ENCODE data around the gene POP7.
"Not testable (repeated sequence)": the region's sequence is repeated elsewhere in the genome, so short reads cannot be mapped to it uniquely, and the experiment has no call there.

Gene POP7

DNA sequence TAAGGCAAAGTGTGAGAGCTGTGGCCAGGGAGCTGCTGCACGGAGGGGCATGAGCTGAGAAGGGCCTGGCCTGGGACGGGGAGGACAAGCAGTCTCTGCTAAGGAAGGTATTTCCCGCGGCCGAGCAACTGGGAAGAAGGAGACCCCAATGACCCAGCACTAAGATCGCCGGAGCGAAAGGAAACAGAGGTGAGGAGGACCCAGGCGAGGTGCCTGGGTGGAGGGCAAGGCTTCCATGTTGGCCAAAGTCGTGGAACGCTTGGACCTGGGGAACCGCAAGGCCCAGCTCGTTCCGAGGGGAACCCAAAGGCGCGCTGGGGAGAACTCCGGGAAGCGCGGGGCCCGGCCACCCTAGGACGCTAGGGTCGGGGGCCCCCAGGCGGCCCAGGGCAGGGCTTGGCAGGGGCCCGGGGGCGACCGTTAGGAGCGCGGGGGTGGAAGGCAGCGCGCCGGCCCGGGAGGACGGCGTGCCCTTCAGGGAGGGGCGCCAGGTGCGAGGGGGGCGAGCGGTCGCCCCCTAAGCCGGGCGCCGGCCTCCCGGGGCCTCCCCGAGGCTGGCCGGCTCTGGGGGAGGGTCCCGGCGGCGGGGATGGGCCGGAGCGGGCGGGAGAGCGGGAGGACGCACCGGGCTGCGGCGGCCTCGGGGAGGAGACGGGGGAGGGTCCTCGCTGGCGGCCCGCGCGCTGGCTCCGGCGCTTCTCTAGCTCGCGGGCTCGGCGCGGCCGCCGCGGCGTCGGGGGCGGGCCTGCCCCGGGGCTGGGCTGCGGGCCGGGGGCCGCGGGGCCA lies 12.4 kb upstream of the POP7 start:
- no peak for DNase-seq

DNA sequence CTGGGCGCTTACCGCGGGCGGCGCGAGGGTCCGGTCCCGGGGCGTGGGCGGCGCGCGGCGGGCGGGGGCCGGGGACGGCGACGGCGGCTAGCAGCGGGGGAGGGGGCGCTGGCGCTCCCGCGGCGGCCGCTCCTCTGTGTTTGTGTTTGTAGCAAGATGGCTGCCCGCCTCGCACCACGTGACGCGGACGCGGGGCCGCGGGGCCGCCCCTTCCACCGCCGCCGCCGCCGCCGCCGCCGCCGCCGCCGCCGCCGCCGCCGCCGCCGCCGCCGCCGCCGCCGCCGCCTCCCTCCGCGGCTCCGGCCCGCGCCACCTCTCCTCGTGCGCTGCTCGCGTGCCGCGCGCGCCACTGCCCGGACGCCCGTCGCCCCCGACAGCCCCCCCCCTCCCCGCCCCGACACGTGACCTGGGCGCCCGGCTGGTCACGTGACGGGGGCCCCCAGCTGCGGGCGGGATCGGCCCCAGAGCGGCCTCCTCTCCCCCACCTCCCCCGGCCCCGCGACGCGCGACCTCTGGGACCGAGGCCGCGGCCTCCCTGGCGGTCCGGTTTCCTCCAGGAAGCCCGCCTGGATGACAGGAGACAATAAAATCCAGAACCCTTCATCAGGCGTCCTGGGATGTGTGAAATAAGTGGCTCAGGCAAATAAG lies 11.7 kb upstream of the POP7 start, which contains the start of gene GIGYF1:
Gene GIGYF1, minus strand, starts transcription at position 153 of the 648 bp plus-strand sequence. CDS start 6,012 bp downstream, outside the sequence.
- DNase-seq: peak; percentile 60

DNA sequence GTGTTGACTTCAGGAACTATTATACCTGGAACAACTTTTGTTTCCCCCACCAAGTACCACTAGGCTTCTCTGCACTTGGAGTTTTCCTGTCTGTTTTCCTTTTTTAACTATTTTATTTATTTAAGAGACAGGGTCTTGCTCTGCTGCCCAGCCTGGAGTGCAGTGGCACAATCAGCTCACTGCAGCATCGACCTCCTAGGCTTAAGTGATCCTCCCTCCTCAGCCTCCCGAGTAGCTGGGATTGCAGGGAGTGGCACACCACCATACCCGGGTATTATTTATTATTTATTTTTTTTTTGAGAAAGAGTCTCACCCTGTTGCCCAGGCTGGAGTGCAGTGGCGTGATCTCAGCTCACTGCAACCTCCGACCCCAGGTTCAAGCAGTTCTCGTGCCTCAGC lies 9.8 kb upstream of the POP7 start:
- DNase-seq: no peak

DNA sequence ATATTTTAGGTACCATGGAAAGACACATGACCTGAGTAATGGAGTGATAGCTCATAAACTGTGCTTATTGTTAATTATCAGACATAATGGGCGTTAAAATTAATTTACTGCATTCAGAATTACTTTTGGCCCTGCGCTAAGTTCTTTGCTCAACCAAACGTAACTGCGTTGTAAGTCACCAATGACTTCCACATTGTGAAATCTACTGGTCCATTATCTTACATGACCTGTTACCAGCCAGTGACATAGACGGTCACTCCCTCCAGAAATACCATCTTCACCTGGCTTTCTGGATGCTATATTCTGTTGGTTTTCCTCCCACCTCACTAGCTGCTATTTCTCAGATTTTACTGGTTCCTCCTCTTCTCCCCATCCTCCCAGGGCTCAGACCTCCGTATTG lies 6.9 kb upstream of the POP7 start:
- no peak for DNase-seq

DNA sequence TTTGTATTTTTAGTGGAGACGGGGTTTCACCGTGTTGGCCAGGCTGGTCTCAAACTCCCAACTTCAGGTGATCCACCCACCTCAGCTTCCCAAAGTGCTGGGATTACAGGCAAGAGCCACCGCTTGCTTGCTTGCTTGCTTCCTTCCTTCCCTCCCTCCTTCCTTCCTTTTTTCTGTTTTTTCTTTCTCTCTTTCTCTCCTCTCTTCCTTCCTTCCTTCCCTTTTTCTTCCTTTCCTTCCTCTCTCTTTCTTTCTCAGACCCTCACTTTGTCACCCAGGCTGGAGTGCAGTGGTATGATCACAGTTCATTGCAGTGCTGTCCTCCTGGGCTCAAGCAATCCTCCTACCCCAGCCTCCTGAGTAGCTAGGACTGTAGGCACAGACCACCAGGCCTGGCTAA lies 4.8 kb upstream of the POP7 start:
- DNase-seq: not testable (repeated sequence)

DNA sequence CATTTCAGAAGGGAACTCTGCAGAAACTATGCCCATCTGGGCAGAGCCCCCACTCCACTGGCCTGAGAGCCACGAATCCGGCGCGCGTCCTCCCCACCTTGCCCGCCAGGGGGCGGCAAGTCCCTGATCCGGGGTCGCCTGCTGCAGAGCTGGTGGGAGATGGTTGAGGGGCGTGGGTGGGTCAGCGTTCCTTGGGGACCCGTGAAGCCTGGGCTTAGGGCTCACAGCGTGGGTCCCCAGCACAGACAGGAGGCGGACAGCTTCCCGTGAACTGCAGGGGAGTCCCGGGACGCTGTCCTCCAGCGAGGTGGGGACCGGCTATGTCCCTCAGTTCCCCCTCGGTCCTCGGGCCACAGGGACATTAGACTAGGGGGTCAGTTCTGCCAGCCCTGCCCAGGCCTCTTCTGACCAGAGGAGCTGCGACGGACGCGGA lies 585 bp upstream of the POP7 start:
- peak; percentile 69 for DNase-seq

DNA sequence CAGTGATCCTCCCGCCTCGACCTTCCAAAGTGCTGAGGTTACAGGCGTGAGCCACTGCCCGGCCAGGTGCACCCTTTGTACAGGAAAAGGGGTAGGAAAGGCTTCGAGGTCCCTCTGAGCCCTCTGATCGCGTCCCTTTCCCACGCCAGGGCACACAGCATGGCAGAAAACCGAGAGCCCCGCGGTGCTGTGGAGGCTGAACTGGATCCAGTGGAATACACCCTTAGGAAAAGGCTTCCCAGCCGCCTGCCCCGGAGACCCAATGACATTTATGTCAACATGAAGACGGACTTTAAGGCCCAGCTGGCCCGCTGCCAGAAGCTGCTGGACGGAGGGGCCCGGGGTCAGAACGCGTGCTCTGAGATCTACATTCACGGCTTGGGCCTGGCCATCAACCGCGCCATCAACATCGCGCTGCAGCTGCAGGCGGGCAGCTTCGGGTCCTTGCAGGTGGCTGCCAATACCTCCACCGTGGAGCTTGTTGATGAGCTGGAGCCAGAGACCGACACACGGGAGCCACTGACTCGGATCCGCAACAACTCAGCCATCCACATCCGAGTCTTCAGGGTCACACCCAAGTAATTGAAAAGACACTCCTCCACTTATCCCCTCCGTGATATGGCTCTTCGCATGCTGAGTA lies 871 bp downstream of the POP7 start:
- DNase-seq: no peak

DNA sequence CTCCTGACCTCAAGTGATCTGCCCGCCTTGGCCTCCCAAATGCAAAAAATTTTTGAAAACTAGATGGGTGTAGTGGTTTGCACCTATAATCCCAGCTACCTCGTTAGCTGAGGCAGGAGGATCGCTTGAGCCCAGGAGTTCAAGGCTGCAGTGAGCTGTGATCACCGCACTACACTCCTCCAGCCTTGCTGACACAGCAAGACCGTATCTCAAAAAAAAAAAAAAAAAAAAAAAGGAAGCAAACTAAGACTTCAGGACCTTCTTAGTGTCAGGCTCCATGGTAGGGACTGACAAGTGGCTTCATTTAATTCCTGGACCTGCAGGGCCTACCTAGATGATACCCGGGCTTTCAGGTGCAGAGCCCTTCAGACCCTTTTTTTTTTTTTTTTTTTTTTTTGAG lies 2.5 kb downstream of the POP7 start:
- no peak for DNase-seq

DNA sequence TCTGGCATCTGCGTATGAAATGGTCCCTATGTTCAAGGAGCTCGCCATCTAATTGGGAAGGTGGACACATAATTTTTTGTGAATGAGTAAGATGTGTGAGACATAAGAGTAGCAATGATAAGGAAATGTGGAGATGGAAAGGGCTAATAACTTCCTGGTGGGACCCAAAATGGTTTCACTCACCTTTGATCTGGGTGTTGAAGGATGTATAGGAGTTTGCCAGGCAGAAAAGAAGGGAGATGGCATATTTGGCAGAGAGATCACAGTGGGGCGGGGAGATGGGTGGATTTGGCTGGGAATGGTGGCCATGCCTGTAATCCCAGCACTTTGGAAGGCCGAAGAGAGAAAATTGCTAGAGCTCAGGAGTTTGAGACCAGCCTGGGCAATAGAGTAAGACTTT lies 4.5 kb downstream of the POP7 start:
- DNase-seq: no peak

DNA sequence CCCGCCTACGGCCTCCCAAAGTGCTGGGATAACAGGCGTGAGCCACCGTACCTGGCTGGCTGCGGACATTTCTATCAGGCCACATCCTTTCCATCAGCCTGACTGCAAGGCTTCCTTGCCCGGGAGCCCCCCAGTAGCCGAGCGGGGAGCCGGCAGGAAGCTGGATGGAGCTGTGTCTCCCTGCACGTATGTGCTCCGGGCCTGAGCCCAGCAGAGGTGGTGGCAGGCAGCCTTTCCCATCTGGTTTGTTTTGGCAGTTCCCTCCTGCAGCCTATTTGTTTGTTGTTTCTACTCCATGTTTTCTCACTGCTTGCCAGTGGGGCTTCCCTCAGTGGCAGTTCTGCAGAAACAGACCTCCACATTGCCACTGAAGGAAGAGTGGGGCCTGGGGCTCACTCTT lies 5.4 kb downstream of the POP7 start:
- DNase-seq: no peak

DNA sequence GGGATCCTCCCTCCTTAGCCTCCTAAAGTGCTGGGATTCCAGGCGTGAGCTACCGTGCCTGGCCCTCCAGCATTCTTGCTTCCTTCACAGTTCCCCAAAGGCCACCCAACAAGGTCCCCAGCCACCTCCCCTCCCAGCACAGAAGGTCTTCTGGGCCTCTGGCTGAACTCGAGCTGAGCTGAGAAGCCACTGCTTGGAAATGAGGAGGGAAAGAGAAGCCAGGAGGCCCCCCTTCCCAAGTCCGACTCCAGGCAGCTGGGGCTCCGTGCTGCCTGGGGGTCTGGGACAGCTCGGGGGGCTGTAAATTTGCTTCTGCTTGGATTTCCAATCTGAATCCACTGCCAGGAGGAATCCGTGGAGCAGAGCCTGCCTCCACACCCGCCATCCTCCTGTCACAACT lies 8.8 kb downstream of the POP7 start:
- DNase-seq: no peak

DNA sequence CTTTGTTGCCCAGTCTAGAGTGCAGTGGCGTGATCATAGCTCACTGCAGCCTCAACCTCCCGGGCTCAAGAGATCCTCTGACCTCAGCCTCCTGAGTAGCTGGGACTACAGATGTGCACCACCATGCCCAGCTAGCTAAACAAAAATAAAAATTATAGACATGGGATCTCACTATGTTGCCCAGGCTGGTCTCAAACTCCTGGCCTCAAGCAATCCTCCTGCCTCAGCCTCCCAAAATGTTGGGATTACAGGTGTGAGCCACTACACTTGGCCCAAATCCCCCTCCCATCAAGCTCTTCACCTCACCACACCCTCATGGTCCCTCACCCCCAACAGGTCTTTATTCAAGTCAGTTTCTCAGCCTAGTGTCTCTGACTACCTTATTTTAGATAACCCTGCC lies 11.2 kb downstream of the POP7 start:
- DNase-seq: not testable (repeated sequence)

DNA sequence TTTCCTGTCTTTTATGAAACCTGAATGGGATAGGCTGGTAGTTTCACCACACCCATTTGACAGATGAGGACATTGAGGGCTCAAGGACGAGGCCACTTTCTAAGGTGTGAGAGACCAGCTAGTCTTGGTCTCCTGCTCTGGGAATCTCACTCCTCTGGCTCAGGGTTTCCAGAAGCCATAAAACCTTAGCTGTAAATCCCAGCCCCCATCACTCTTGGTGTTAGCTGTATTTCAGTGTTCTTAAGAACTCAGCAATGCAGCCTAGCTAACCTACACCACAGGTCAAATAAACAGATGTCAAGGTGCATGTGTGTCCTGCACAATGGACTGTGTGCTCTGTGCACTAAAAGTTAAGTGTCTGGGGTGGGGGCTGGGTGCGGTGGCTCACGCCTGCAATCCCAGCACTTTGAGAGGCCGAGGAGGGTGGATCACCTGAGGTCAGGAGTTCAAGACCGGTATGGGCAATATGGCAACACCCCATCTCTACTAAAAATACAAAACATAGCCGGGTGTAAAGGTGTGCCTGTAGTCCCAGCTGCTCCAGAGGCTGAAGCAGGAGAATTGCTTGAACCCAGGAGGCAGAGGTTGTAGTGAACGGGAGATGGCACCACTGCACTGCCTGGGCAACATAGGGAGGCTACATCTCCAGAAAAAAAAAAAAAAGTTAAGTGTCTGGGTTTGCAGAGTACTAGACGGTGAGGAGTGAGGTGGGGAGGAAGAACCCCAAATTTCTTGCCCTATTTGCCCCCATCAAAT lies 13.8 kb downstream of the POP7 start:
- DNase-seq: peak; percentile 40

DNA sequence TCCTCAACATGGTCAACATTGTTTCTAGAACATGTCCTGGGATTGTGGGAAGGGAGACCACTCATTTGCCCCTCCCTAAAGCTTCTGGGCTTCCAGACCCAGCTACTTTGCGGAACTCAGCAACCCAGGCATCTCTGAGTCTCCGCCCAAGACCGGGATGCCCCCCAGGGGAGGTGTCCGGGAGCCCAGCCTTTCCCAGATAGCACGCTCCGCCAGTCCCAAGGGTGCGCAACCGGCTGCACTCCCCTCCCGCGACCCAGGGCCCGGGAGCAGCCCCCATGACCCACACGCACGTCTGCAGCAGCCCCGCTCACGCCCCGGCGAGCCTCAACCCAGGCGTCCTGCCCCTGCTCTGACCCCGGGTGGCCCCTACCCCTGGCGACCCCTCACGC lies 14.4 kb downstream of the POP7 start, which contains the start of gene EPO:
Gene EPO, plus strand, starts transcription at position 190 of the 392 bp plus-strand sequence. CDS start 513 bp downstream, outside the sequence.
- DNase-seq: no peak

DNA sequence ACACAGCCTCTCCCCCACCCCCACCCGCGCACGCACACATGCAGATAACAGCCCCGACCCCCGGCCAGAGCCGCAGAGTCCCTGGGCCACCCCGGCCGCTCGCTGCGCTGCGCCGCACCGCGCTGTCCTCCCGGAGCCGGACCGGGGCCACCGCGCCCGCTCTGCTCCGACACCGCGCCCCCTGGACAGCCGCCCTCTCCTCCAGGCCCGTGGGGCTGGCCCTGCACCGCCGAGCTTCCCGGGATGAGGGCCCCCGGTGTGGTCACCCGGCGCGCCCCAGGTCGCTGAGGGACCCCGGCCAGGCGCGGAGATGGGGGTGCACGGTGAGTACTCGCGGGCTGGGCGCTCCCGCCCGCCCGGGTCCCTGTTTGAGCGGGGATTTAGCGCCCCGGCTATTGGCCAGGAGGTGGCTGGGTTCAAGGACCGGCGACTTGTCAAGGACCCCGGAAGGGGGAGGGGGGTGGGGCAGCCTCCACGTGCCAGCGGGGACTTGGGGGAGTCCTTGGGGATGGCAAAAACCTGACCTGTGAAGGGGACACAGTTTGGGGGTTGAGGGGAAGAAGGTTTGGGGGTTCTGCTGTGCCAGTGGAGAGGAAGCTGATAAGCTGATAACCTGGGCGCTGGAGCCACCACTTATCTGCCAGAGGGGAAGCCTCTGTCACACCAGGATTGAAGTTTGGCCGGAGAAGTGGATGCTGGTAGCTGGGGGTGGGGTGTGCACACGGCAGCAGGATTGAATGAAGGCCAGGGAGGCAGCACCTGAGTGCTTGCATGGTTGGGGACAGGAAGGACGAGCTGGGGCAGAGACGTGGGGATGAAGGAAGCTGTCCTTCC lies 15.0 kb downstream of the POP7 start:
- no peak for DNase-seq

DNA sequence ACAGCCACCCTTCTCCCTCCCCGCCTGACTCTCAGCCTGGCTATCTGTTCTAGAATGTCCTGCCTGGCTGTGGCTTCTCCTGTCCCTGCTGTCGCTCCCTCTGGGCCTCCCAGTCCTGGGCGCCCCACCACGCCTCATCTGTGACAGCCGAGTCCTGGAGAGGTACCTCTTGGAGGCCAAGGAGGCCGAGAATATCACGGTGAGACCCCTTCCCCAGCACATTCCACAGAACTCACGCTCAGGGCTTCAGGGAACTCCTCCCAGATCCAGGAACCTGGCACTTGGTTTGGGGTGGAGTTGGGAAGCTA lies 15.5 kb downstream of the POP7 start:
- no peak for DNase-seq

DNA sequence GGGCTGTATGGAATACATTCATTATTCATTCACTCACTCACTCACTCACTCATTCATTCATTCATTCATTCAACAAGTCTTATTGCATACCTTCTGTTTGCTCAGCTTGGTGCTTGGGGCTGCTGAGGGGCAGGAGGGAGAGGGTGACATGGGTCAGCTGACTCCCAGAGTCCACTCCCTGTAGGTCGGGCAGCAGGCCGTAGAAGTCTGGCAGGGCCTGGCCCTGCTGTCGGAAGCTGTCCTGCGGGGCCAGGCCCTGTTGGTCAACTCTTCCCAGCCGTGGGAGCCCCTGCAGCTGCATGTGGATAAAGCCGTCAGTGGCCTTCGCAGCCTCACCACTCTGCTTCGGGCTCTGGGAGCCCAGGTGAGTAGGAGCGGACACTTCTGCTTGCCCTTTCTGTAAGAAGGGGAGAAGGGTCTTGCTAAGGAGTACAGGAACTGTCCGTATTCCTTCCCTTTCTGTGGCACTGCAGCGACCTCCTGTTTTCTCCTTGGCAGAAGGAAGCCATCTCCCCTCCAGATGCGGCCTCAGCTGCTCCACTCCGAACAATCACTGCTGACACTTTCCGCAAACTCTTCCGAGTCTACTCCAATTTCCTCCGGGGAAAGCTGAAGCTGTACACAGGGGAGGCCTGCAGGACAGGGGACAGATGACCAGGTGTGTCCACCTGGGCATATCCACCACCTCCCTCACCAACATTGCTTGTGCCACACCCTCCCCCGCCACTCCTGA lies 16.7 kb downstream of the POP7 start:
- DNase-seq: no peak

DNA sequence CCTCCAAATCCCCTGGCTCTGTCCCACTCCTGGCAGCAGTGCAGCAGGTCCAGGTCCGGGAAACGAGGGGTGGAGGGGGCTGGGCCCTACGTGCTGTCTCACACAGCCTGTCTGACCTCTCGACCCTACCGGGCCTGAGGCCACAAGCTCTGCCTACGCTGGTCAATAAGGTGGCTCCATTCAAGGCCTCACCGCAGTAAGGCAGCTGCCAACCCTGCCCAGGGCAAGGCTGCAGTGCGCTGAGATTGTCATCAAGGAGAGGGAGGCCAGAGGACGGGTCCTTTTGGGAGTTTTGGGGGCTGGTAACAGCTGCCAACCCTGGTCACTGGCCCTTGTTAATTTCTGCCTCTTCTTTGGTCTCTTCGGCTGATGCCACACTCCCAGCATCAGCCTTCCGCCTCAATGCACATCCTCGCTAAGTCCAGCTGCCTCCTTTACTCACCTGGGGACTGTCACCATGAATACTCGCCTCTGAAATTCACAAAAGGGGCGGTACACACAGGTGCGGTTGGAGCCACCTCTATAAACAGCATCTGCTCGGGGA lies 17.9 kb downstream of the POP7 start:
- no peak for DNase-seq

DNA sequence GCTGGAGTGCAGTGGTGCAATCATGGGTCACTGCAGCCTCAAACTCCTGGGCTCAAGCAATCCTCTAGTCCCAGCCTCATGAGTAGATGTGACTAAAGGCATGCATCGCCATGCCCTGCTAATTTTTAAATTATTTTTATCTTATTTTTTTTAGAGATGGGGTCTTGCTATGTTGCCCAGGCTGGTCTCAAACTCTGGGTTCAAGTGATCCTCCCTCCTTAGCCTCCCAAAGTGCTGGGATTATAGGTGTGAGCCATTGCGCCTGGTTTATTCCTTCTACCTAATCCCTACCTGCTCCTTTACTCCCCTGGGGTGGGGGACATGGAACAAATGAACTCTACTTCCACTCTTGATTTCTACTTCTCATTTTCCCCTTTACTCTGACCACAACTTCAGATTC lies 18.4 kb downstream of the POP7 start:
- not testable (repeated sequence) for DNase-seq

DNA sequence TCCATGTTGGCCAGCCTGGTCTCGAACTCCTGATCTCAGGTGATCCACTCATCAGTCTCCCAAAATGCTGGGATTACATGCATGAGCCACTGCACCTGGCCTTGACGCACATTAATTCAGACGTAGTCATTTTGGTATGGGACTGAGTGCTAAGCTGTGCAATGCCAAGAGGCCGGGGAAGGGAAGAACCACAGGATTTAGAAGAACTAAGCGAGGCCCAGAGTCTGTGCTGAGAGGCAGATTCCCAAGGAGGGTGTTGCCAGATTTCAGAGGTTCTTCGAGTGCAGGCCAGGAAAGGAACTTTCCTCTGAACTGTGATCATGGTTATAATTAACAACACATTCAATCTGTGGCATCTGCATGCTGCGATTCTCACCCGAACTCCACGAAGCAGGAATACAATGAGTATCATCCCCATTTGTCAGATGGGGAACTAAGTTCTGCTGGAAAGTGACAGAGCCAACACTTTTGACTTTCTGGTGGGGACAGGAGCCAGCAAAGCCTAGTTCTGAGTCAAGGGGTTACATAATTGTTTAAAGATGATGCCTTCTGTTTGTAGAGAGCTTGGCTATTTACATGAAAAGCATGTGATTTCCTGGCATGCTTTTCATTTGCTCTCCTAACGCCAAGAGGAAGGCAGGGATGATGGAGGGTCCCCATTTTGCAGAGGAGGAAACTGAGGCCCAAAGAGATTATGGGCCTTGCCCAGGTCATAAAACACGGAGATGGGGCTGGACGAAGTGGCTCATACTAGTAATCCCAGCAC lies 21.3 kb downstream of the POP7 start:
- peak; percentile 65 for DNase-seq

DNA sequence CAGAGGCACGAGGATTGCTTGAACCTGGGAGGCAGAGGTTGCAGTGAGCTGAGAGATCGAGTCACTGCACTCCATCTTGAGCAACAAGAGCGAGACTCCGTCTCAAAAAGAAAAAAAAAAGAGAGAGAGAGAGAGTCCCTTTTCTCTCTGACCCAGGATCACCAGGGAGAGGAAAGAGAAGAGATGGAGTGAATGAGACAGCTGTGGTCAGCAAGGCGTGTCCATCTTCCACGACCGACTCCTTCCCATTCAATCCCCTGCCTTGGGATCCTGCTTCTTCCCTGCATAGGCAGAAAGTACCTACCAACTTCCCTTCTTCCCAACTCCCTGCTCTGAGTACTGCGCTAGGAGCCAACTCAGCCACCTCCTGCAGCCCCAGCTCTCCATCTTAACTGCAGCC lies 22.3 kb downstream of the POP7 start:
- no peak for DNase-seq
